Measurements from ENCODE around the gene ZSWIM2. TPM values are rescaled to one million over a fixed set of nuclear protein-coding genes. Genes with fewer than 3 reads are reported as not detected.
"Not testable (repeated sequence)": the region's sequence is repeated elsewhere in the genome, so short reads cannot be mapped to it uniquely, and the experiment has no call there.

ZSWIM2 gene
- total RNA-seq, result not detected

DNA sequence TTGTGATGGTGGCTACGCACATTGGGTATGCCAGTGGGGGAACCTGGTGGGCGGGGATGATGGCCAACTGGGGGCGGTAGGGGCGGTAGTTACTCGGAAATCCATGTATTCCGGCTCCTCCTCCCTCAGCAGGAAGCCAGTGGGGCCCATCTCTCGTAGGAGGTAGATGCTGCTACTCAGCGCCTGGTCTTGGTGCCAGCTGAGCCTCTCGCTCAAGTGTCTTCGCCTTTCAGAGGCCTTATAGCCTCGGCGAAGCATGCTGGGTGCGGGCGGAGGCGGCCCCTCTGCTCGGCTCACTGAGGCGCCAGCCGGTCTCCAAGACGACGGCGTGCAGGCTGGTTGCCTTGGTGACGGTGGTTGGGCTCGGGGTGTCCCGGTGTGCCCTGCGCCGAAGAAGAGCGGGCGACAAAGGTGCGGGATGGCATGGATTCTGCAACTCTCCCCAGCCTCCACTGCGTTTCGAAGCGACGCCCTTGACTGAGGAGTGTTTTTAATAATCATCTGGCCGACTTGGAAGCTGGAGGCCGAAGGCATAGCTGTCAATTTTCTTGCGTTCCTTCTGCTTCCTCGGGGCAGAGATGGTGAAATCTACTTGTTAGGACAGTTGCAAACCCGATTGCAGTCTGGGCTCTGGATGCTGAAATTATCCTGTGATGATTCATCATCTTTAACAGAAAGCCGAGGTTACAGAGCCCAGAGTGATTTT is at the start of gene ZSWIM2:
Gene ZSWIM2 (minus strand): TSS at position 298 of the 706 bp plus-strand sequence. CDS start 40 bp downstream, at position 258.
- H3K27me3 ChIP-seq, result no peaks in the 10 kb centered on the region
- H3K36me3 ChIP-seq, result no peaks in the 10 kb centered on the region
- no peak for TF ChIP-seq CTCF (IDR thresholded peaks at IDR 0.05)
- no peak for TF ChIP-seq POLR2A (IDR thresholded peaks at IDR 0.05)
- H3K4me1 ChIP-seq, result peaks cover 5 to 11% (median 8%) of the 10 kb centered on the region in 3 donors
- peak within 1 kb of the TSS; percentile 22 to 67 (median 40) for H3K4me3 ChIP-seq
- H3K9me3 ChIP-seq, result no peaks in the 10 kb centered on the region
- intact Hi-C loops (cut with DNase I), result no loop called here
- 3 to 9% methylated on average over 14 to 27 of the region's 39 CpGs for WGBS, 2 donors
- no peak for DNase-seq
- H3K27ac ChIP-seq, result peak within 1 kb of the TSS in 1 of 4 donors; percentile 38

DNA sequence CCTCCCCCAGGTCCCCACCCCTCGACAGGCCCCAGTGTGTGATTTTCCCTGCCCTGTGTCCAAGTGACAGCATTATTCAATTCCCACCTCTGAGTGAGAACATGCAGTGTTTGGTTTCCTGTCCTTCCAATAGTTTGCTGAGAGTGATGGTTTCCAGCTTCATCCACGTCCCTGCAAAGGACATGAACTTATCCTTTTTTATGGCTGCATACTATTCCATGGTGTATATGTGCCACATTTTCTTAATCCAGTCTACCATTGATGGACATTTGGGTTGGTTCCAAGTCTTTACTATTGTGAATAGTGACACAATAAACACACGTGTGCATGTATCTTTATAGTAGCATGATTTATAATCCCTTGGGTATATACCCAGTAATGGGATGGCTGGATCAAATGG is 47.2 kb upstream of the ZSWIM2 start:
- 67 to 80% methylated on average over 3 of the region's 3 CpGs for WGBS, 2 donors
- DNase-seq; H3K27me3 ChIP-seq; intact Hi-C loops (cut with DNase I); H3K36me3 ChIP-seq; H3K27ac ChIP-seq; H3K9me3 ChIP-seq; H3K4me1 ChIP-seq; H3K4me3 ChIP-seq: not testable (repeated sequence)

GRCh38 chr2:186895451-186895850 is 46.5 kb upstream of the ZSWIM2 start:
- no peak for DNase-seq
- Histone ChIP-seq H3K27me3 (no peaks in the 10 kb centered on the region), H3K36me3 (no peaks in the 10 kb centered on the region), H3K9me3 (no peaks in the 10 kb centered on the region), H3K4me3 (no peak overlapping the region), H3K4me1 (peaks cover 0 to 9% (median 3%) of the 10 kb centered on the region in 3 donors), H3K27ac (no peak overlapping the region)
- WGBS, 2 donors, result 79 to 94% methylated on average over 2 of the region's 2 CpGs
- TF ChIP-seq CTCF (IDR thresholded peaks at IDR 0.05), result no peak
- TF ChIP-seq POLR2A (IDR thresholded peaks at IDR 0.05), result no peak
- intact Hi-C loops (cut with DNase I), result no loop called here

DNA sequence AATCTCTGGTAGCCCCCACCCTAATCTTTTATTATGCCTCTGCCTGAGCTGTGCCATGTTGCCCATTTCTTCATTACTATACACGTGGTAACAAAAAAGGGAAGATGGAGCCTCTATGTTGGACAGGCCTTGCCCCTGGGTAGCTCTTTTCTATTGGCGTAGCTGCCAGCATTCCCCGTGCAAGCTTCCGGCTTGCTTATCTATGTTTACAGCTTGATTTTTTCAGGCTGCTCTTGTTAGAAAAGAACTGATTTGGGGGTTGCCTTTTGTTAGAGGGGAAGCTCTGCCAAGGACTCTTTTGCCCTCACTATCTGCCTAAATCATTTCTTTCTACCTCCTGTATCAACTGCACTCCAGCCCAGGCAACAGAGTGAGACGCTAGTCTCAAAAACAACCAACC is 45.5 kb upstream of the ZSWIM2 start:
- Histone ChIP-seq H3K36me3 (no peaks in the 10 kb centered on the region), H3K27ac (no peak overlapping the region), H3K9me3 (no peaks in the 10 kb centered on the region), H3K4me1 (peaks cover 0 to 9% (median 3%) of the 10 kb centered on the region in 3 donors), H3K4me3 (no peak overlapping the region), H3K27me3 (no peaks in the 10 kb centered on the region)
- TF ChIP-seq CTCF (IDR thresholded peaks at IDR 0.05) (no peak), POLR2A (IDR thresholded peaks at IDR 0.05) (no peak)
- no peak for DNase-seq
- intact Hi-C loops (cut with DNase I), result no loop called here
- 66 to 81% methylated on average over 5 of the region's 5 CpGs for WGBS, 2 donors

GRCh38 chr2:186892821-186893220 is 43.9 kb upstream of the ZSWIM2 start:
- Histone ChIP-seq H3K4me1 (peaks cover 0 to 9% (median 3%) of the 10 kb centered on the region in 3 donors), H3K9me3 (no peaks in the 10 kb centered on the region), H3K4me3 (no peak overlapping the region), H3K27me3 (no peaks in the 10 kb centered on the region), H3K36me3 (no peaks in the 10 kb centered on the region), H3K27ac (no peak overlapping the region)
- TF ChIP-seq POLR2A (IDR thresholded peaks at IDR 0.05), result no peak
- no peak for TF ChIP-seq CTCF (IDR thresholded peaks at IDR 0.05)
- no peak for DNase-seq
- intact Hi-C loops (cut with DNase I), result no loop called here
- 83 to 98% methylated on average over 2 of the region's 2 CpGs for WGBS, 2 donors
